A549 (cell line): Measurements from ENCODE around the gene MYF5.

Source experiments
- EP300 ChIP-seq, 2 experiments: fragments of >200 bp; sonication (Bioruptor Twin); formaldehyde crosslinking; IDR thresholded peaks; 2 replicates in 1 of 2; 3 replicates in 1 of 2; pipeline ENCODE4 v1.6.1; 2016 to 2017
- HEYL ChIP-seq: fragments of 250-450 bp; sonication (Bioruptor Pico); IDR thresholded peaks from 2 replicates; pipeline ENCODE4 v1.8.0; 2021; ENCODE audit warnings: mild to moderate bottlenecking, moderate library complexity
- JUN ChIP-seq, 2 experiments: fragments of >200 bp; sonication (Bioruptor Twin); formaldehyde crosslinking; IDR thresholded peaks; 2 replicates in 1 of 2; 3 replicates in 1 of 2; pipeline ENCODE4 v1.6.1; 2016 to 2017
- MYC ChIP-seq: IDR thresholded peaks from 2 replicates; pipeline ENCODE4 v1.6.1; 2012; ENCODE audit warnings: mild to moderate bottlenecking, inconsistent platforms, low read length, improper control_type of control experiment, borderline replicate concordance
- NPAS2 ChIP-seq: fragments of 250-450 bp; sonication (Bioruptor Pico); IDR thresholded peaks from 2 replicates; pipeline ENCODE4 v1.8.0; 2022; ENCODE audit warnings: mild to moderate bottlenecking, moderate library complexity, borderline replicate concordance
- NR3C1 ChIP-seq: fragments of >200 bp; sonication (Bioruptor Twin); formaldehyde crosslinking; IDR thresholded peaks from 3 replicates; pipeline ENCODE4 v1.6.1; 2017
- POLR2A ChIP-seq: IDR thresholded peaks from 2 replicates; pipeline ENCODE4 v1.6.1; 2012; ENCODE audit warnings: mild to moderate bottlenecking, low read length
- REST ChIP-seq: fragments of 200-600 bp; sonication (generic); IDR thresholded peaks from 2 replicates; pipeline ENCODE4 v1.6.1; 2016; ENCODE audit warnings: antibody characterized with exemption, mild to moderate bottlenecking, moderate library complexity
- RNF2 ChIP-seq: fragments of 200-600 bp; sonication (generic); IDR thresholded peaks from 2 replicates; pipeline ENCODE4 v1.6.1; 2016; ENCODE audit warnings: low read depth, mild to moderate bottlenecking, antibody characterized with exemption, moderate library complexity, borderline replicate concordance
- SMC3 ChIP-seq: fragments of >200 bp; sonication (Bioruptor Twin); formaldehyde crosslinking; IDR thresholded peaks from 3 replicates; pipeline ENCODE4 v1.6.1; 2018; ENCODE audit warnings: inconsistent platforms
- TF ChIP-seq, protein P1 (sequence below): fragments of >200 bp; sonication (Bioruptor Twin); formaldehyde crosslinking; IDR thresholded peaks from 3 replicates; pipeline ENCODE4 v1.5.1; 2016

DNA sequence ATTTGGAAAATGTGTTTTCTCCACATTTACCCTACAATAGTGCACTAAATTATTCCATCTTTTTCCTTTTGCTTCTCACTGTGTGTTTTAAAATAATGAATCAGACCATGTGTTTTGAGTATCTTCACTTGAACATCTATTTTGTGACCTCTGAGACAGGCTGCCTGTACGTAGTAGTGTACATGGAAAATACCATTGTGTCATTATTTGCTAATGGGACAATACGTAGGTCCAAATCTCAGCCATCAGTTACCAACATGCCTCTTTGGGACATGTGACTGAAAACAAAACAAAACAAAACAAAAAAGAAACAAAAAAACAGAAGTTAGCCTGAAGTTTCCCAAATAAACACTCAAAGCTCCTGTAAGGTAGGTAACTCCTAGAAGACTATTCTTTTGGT, 16.4 kb upstream of the MYF5 start:
- TF ChIP-seq NR3C1 (no peak), NPAS2 (no peak), MYC (no peak), POLR2A (no peak), EP300 (IDR thresholded peaks at IDR 0.05) (no peak), HEYL (CRISPR knock-in tag) (no peak), SMC3 (no peak), JUN (IDR thresholded peaks at IDR 0.05) (no peak), REST (no peak), RNF2 (no peak)
- TF ChIP-seq, protein P1, sequence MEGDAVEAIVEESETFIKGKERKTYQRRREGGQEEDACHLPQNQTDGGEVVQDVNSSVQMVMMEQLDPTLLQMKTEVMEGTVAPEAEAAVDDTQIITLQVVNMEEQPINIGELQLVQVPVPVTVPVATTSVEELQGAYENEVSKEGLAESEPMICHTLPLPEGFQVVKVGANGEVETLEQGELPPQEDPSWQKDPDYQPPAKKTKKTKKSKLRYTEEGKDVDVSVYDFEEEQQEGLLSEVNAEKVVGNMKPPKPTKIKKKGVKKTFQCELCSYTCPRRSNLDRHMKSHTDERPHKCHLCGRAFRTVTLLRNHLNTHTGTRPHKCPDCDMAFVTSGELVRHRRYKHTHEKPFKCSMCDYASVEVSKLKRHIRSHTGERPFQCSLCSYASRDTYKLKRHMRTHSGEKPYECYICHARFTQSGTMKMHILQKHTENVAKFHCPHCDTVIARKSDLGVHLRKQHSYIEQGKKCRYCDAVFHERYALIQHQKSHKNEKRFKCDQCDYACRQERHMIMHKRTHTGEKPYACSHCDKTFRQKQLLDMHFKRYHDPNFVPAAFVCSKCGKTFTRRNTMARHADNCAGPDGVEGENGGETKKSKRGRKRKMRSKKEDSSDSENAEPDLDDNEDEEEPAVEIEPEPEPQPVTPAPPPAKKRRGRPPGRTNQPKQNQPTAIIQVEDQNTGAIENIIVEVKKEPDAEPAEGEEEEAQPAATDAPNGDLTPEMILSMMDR: no peak
